HepG2 (cell line): ENCODE data around the gene GTPBP6. TPM values are rescaled to one million over a fixed set of nuclear protein-coding genes. Genes with fewer than 3 reads are reported as not detected.

Experiments
- ARNTL ChIP-seq: sonication (generic); formaldehyde crosslinking; IDR thresholded peaks from 2 replicates; pipeline ENCODE4 v1.4.0; 2020; ENCODE audit warnings: mild to moderate bottlenecking, missing genetic modification reagents
- DPF2 ChIP-seq: sonication (generic); formaldehyde crosslinking; IDR thresholded peaks from 2 replicates; pipeline ENCODE4 v1.4.0; 2020; ENCODE audit warnings: mild to moderate bottlenecking, low read depth, missing genetic modification reagents, borderline replicate concordance
- ETV5 ChIP-seq: IDR thresholded peaks from 2 replicates; pipeline ENCODE4 v1.6.1; 2018; ENCODE audit warnings: missing biosample characterization, missing genetic modification reagents, inconsistent platforms, borderline replicate concordance
- HIC2 ChIP-seq: sonication (generic); formaldehyde crosslinking; IDR thresholded peaks from 2 replicates; pipeline ENCODE4 v1.9.0; 2022; ENCODE audit warnings: low read depth, missing genetic modification reagents
- HMG20B ChIP-seq: conservative IDR thresholded peaks from 2 replicates; pipeline ENCODE4 v1.6.1; 2016; ENCODE audit warnings: missing genetic modification reagents, missing compliant biosample characterization
- MIER3 ChIP-seq: IDR thresholded peaks from 2 replicates; pipeline ENCODE4 v1.6.1; 2016; ENCODE audit warnings: missing compliant biosample characterization, borderline replicate concordance
- MLX ChIP-seq: IDR thresholded peaks from 2 replicates; pipeline ENCODE4 v1.6.1; 2016
- NR2F1 ChIP-seq, 2 experiments: fragments of 450-650 bp in 1 of 2; formaldehyde crosslinking in 1 of 2; IDR thresholded peaks; 2 replicates each; pipeline versions ENCODE4 v1.5.0 to v1.6.1; 2016 to 2020; ENCODE audit warnings: mild to moderate bottlenecking in 1 of 2, missing compliant biosample characterization in 1 of 2, missing genetic modification reagents in 1 of 2, moderate library complexity in 1 of 2
- PRDM10 ChIP-seq: sonication (generic); formaldehyde crosslinking; IDR thresholded peaks from 2 replicates; pipeline ENCODE4 v1.4.0; 2020; ENCODE audit warnings: low read depth, missing genetic modification reagents
- PREB ChIP-seq: sonication (generic); formaldehyde crosslinking; IDR thresholded peaks from 2 replicates; pipeline ENCODE4 v1.4.0; 2020; ENCODE audit warnings: missing genetic modification reagents
- RXRA ChIP-seq: sonication (generic); formaldehyde crosslinking; IDR thresholded peaks from 2 replicates; pipeline ENCODE4 v1.5.1; 2020; ENCODE audit warnings: missing genetic modification reagents
- SOX13 ChIP-seq, 3 experiments: fragments of 450-650 bp in 1 of 3; sonication (generic) in 1 of 3; formaldehyde crosslinking in 1 of 3; IDR thresholded peaks in 2 of 3; conservative IDR thresholded peaks in 1 of 3; 2 replicates each; pipeline versions ENCODE4 v1.5.0 to v1.6.1; 2016 to 2020; ENCODE audit warnings: antibody characterized with exemption in 1 of 3, mild to moderate bottlenecking in 1 of 3, missing compliant biosample characterization in 1 of 3, missing genetic modification reagents in 1 of 3, moderate library complexity in 1 of 3
- ZBTB20 ChIP-seq: sonication (generic); formaldehyde crosslinking; IDR thresholded peaks from 2 replicates; pipeline ENCODE4 v1.8.1; 2023; ENCODE audit warnings: missing genetic modification reagents, low read depth, mild to moderate bottlenecking, borderline replicate concordance
- ZNF556 ChIP-seq: sonication (generic); formaldehyde crosslinking; IDR thresholded peaks from 2 replicates; pipeline ENCODE4 v1.4.0; 2020; ENCODE audit warnings: mild to moderate bottlenecking, missing genetic modification reagents, borderline replicate concordance
- ZNF574 ChIP-seq: sonication (generic); formaldehyde crosslinking; IDR thresholded peaks from 2 replicates; pipeline ENCODE4 v1.4.0; 2020; ENCODE audit warnings: missing genetic modification reagents
- ZNF749 ChIP-seq: sonication (generic); formaldehyde crosslinking; IDR thresholded peaks from 2 replicates; pipeline ENCODE4 v1.8.0; 2022; ENCODE audit warnings: mild to moderate bottlenecking, missing genetic modification reagents, moderate library complexity, borderline replicate concordance
- ZSCAN20 ChIP-seq: sonication (generic); formaldehyde crosslinking; IDR thresholded peaks from 2 replicates; pipeline ENCODE4 v1.4.0; 2020; ENCODE audit warnings: missing genetic modification reagents, mild to moderate bottlenecking, borderline replicate concordance
- polyA plus RNA-seq, 8 experiments: library from polyadenylated mRNA; depleted of rRNA in 3 of 8; stranded (reverse) in 7 of 8; unstranded in 1 of 8; fragments of >200 nt; fragmentation: Illumina TruSeq in 4 of 8; extraction: Trizol in 4 of 8; gene quantifications; 2 replicates each; pipeline versions ENCODE4 v1.2.1 to v1.2.3, GENCODE V29; 2011 to 2016; ENCODE audit warnings: low read depth in 4 of 8, missing spikeins in 1 of 8, mixed read lengths in 1 of 8; ENCODE audit not compliant: insufficient read depth in 1 of 8
- total RNA-seq, 5 experiments: library from RNA; depleted of rRNA; stranded (reverse); fragments of >200 nt; fragmentation: Illumina TruSeq; extraction: Trizol; gene quantifications; 2 replicates each; pipeline ENCODE4 v1.2.3, GENCODE V29; 2016; ENCODE audit warnings: low read depth in 1 of 5

GTPBP6 gene
- total and polyA plus RNA-seq, 2 of the 13 experiments (the other 11 are each of a cell fraction or from before 2014, with no cell fraction given) = 20.2 to 39.6 TPM

GRCh38 chrX:274904-275475 lies 43.6 kb downstream of the GTPBP6 start (continued):
- TF ChIP-seq HMG20B = no peak
- peak; percentile 39; the same call in 1 of the 2 replicates for TF ChIP-seq MIER3 (CRISPR knock-in tag)
- 0 out of 2 replicates have a peak, but pooled peaks have one; percentile 26 for TF ChIP-seq PRDM10 (CRISPR knock-in tag)
- TF ChIP-seq ZNF574 (CRISPR knock-in tag) = 0 out of 2 replicates have a peak, but pooled peaks have one; percentile 35
- 0 out of 2 replicates have a peak, but pooled peaks have one; percentile 3 for TF ChIP-seq ZNF749
- no peak for TF ChIP-seq ZSCAN20 (CRISPR knock-in tag)
- peak; percentile 40; the same call in 1 of the 2 replicates for TF ChIP-seq HIC2 (CRISPR knock-in tag)
- 0 out of 2 replicates have a peak, but pooled peaks have one; percentile 16 for TF ChIP-seq DPF2
- TF ChIP-seq ZNF556 (CRISPR knock-in tag) = 0 out of 2 replicates have a peak, but pooled peaks have one; percentile 18
- peak; percentile 81 for TF ChIP-seq ARNTL (CRISPR knock-in tag)
- TF ChIP-seq MLX = peak; percentile 80; the same call in 1 of the 2 replicates
- no peak for TF ChIP-seq PREB (CRISPR knock-in tag)
- peak; percentile 84; the same call in 1 of the 2 replicates for TF ChIP-seq ETV5 (CRISPR knock-in tag)
- no peak for TF ChIP-seq SOX13 (IDR thresholded peaks at IDR 0.05)
- peak in 1 of 2 experiments; percentile 32; a peak in 1 of 4 replicates for TF ChIP-seq SOX13 (CRISPR knock-in tag; conservative IDR thresholded peaks at IDR 0.05 in 1 of 2, IDR thresholded peaks at IDR 0.05 in 1 of 2)
- peak; percentile 57 to 87; a peak in 3 of 4 replicates for TF ChIP-seq NR2F1 (CRISPR knock-in tag; IDR thresholded peaks at IDR 0.05)
- peak; percentile 73; the same call in 1 of the 2 replicates for TF ChIP-seq RXRA
- peak; percentile 35; the same call in 1 of the 2 replicates for TF ChIP-seq ZBTB20 (CRISPR knock-in tag)
